NCI-H2107 treated with DMSO at 0.1 percent for 48 hours (cell line): ENCODE data around the gene SEMA4C.
"Not testable (repeated sequence)": the region's sequence is repeated elsewhere in the genome, so short reads cannot be mapped to it uniquely, and the experiment has no call there.

Experiments
- DNase-seq: peaks from one replicate; lab custom pipeline; 2025; ENCODE audit not compliant: unreplicated experiment; lab: John Stamatoyannopoulos, UW

The SEMA4C gene

DNA sequence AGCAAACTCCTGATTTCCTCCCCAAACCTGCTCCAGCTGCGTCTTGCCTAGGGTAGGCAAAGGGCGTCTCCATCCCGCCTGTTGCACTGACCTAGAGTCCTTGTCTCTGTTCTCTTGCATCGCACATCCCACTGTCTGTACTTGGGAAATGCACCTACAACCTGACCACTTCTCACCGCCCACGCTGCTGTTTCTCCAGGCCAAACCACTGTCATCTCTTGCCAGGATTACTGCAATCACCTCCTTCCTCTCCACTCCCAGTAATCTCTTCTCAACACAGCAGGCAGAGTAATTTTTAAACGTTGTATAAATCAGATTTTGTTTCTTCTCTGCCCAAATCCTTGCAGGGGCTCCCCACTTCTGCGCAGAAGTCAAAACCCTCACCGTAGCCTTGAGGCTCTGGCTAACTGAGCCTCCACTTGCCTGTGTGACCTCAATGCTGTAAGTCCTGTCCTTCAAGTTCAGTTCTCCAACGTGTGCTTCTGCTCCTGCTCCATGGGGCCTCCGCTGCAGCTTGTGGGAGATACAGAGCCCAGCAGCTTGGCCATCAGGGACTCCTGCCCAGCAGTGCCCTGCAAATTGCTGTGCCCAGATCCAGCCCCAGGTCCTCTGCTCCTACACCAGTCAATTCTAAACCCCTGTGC lies 27.7 kb upstream of the SEMA4C start:
- no peak for DNase-seq

DNA sequence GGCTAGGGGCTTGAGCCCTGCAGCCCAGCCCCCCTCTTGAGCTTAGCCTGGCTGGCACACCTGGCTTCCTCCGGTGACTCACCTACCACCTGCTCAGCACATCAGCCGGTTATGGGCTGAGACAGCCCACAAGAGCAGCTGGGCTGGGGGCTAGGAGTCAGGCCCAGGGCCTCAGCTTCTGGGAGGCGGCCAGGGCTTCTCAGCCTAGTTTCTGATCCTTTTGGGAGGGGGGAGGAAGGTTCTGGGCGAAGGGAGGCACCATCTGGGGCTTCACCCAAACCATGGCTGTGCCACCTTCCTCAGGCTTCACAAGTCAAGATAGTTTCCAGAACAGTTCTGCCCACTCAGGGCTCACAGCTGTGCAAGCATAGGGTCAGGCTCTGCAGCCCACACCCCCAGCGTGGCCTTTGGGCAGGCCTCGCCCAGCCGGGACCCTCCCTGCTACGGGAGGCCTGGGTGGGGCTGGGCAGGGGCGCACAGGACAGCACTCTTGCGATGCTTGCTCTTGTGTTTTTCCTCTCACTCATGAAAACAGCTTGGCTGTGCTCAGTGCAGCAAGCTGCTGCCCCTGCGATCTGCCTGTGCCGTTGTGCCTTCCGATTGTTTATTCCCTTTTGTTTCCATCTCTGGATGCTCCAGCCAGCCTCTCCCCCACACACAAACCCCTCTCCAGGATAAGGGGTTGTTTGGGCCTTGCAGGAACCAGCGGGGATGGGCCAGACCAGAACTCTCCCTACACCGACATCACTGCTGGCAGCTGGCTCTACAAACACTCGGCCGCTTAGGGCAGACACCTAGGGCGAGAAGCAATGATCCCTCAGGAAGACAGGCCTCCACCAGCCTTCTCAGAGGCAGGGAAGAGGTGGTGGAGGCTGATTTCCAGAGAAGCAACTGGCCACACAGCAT lies 26.1 kb upstream of the SEMA4C start:
- DNase-seq = peak; percentile 73

DNA sequence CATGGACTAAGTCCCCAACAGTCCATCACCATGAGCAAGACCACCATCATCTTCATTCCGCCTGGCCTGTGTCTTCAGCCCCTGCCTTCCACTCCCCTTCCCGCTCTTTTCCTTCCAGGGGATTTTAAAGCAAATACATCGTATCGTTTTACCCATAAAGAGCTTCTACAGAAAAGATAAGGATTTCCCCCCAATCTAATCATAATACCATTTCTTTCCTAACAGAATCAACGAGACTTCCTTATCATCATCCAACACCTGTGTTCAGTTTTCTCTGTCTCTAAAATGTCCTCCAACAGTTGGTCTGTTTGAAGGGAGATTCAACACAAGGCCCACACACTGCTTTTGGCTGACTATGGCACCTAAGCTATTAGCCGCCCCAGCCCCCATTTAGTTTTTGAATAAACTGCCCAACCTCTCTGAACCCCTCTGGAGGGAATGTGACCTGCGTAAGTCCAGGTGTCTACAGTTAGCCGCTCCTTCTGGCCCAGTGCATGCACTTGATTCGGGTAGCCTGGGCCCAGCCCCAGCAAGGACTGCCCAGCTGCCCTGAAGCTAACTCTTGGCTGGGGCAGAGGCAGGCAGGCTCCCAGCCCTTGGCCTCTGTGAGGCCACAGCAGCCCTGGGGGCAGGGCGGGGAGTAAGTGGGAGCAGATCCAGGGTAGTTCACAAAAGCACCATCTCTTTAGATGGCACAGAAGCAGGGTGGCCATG lies 25.3 kb upstream of the SEMA4C start:
- DNase-seq = no peak

DNA sequence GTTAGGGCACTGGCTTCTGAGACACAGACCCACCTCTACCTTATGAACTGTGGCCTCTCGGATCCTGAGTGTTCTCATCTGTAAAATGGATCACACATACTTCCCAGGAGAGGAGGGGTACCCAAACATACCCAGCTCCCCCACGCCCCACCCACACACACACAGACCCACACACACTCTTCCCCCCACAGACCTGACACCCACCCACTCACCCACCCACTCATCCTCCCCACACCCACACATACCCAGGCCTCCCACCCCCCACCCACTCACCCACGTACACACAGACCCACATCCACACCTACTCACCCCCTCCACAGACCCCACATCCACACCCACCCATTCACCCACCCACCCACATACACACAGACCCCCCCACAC lies 24.3 kb upstream of the SEMA4C start:
- DNase-seq = no peak

DNA sequence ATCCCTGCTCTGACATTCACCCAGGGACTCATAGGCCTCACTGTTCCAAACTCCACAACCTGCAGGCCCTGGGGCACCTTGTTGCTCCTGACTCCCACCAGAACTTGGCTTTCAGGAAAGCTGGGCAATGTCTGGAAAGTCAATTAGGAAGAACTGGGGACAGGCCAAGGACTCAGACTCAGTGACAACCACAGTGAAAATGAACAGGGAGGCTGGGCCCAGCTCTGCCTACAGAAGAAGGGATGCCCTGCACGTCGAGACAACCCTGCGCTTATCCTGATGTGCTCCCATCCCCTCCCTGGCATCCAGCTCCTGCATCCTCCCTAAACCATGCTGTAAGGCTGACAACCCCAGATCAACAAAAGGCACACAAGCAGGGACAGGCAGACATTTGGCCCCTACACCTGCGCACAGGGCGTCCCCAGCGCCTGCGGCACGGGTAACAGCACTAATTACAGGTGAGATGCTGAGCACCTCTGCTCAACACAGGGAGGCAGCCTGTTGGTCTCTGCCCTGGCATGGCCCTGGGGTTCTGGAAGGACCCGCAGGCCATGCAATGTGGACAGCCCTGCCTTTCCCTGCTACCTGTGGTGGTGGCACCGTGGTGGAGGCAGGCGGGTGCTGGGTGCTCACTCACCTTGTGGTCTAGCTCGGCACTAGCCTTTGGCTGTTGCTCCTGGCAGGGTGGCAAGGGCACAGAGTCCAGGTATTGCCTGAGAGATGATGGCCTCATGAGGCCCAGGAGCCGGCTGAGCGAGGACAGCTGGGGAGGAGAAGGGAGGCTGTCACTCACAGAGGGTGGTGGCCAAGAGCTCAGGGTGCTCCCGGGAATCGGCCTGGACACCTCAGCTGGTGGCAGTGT lies 23.6 kb upstream of the SEMA4C start:
- no peak for DNase-seq

DNA sequence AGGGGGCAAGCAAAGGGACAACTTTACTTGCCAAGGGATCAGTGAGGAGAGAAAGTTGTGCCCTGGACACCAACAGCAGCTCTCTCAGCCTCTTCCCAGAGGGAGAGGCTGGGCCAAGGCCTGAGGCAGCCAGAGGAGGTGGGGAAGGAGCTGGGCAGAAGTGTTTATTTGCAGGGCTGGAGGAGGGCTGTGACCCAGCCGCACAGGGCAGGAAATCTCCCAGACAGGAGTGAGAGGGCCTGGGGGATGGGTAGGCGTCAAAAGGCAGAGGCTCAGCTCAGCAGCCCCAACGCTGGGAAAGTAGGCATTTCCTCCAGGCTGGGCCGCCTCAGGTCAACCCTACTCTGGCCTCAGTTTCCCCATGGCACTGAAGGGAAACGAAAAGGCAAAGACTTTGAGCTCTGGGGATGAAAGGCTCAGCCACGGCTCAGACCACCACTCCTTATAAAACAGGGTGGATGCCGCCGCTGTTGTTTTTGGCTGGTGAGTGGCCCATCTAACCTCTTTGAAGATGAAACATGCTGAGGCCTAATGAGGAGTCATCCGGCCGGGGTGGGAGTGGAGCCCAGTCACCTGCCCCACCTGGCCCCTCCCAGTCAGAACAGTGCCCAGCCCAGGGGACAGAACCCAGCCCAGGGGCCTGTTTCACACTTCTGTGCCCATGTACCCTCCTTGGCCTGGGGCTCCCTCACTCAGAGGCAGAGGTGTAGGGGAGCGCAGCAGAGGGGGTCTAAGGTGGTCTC lies 21.9 kb upstream of the SEMA4C start:
- no peak for DNase-seq

DNA sequence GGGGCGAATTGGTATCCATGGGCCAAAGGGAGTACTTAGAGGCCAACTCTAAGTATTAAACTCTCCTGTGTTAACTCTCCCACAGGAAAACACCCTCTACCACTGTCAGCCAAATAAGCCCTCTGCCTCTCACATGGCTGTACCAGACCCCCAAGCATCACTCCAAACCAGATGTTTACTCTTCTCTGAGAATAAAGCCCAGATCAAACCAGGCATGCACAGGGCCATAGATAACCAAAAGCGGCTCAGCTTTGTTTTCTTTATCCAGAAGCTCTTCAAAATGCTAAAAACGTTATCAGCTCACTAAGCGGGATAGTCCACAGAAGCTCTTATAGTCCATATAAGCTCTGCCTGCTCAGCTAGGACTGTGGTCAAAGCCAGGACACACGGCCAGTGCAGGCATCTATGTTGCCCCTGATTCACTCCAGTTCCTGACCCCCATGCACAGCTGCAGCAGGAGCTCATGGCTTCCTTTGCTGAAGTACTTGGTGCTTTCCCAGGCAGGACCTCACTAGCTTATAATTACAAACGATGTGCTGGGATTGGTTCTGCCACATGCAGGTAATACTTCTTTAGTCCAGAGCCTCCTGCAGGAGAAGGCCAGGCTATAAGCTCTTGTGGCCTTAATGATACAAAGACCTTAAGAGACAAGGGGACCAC lies 21.0 kb upstream of the SEMA4C start:
- DNase-seq = no peak

DNA sequence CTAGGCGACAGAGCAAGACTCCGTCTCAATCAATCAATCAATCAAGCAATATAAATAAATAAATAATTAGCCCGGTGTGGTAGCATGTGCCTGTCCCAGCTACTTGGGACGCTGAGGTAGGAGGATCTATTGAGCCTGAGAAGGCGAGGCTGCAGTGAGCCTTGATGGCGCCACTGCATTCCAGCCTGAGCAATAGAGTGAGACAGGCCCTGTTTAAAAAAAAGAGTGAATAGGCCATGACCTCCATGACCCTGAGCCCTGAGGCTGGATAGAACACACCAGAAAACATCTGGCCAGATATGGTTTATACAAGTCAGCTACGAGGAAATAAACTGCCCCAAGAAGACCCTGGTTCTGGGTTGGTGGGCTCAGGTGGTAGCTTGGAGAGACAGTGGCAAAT lies 20.4 kb upstream of the SEMA4C start:
- DNase-seq = no peak

DNA sequence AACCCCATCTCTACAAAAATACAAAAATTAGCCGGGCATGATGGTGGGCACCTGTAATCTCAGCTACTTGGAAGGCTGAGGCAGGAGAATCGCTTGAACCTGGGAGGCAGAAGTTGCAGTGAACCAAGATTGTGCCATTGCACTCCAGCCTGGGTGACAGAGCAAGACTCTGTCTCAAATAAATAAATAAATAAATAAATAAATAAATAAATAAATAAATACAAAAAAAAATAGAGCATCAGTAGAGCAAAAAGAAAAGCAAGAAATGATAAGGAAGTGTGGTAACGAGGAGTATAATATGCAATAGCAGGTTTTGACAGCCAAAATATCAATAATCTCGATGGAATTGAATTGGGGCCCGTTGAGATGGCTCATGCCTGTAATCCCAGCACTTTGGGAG lies 19.6 kb upstream of the SEMA4C start:
- not testable (repeated sequence) for DNase-seq

DNA sequence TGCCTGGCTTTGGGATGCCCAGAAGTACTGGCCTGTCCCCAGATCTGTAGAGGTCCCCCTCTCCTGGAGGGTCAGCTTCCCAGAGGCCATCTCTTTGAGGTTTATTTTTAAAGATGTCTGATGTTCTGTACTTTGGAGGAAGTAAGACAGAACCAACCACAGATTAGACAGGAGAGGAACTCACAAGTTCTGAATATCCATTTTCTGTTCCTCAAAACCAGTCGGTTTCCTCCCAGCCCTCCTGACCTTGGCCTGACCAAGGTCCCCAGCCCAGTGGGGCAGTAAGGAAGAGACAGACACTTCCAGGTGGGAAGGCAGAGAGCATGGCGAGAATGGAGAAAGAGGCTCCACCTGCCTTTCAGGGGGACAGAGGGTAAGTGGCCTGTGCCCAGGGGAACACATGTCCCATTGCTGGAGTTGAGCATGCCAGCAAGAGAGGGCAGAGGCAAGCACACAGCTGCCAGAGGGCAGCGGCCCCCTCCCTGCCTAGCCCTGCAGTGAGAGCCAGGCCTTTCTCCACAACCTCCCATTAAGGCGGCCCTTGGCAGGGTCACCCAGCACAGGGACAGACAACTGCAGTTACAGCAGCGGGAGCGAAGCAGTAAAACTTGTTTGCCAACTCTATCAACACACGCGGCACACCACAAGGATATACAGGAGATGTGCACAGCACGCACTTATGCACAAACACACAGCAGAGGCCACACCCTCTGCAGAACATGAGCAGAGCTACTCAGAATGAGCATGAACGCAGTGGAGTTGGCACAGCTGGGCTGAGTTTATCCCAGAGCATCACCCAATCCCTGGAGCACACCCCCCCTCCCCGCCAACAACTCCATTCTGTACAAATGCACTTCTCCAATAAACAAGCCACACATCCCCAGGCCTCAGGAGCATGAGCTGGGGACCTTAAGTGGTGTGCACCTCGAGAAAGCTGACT lies 18.5 kb upstream of the SEMA4C start:
- DNase-seq = peak; percentile 30

DNA sequence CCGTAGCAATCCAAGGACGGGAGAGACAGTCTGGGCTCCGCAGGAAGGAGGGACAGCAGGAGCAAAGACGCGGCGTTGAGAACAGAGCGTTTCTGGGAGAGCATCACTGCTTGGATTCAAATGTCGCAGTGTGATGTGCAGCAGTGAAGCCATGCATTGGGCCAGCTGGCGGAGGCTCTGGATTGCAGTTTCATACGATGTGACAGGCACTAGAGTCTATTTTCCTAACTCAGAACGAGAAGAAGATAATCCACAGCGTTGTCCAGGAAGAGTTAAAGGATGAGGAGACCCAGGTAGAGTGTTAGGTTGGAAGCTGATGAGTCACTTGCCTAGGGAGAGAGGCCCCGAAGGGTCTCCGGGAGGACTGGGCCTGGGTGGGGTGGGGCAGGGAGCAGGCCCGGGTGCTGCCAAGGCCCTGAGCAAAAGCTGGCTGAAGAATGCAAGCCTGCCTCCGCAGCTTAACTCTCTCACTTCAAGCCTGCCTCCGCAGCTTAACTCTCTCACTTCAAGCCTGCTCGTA lies 17.7 kb upstream of the SEMA4C start:
- DNase-seq = no peak

DNA sequence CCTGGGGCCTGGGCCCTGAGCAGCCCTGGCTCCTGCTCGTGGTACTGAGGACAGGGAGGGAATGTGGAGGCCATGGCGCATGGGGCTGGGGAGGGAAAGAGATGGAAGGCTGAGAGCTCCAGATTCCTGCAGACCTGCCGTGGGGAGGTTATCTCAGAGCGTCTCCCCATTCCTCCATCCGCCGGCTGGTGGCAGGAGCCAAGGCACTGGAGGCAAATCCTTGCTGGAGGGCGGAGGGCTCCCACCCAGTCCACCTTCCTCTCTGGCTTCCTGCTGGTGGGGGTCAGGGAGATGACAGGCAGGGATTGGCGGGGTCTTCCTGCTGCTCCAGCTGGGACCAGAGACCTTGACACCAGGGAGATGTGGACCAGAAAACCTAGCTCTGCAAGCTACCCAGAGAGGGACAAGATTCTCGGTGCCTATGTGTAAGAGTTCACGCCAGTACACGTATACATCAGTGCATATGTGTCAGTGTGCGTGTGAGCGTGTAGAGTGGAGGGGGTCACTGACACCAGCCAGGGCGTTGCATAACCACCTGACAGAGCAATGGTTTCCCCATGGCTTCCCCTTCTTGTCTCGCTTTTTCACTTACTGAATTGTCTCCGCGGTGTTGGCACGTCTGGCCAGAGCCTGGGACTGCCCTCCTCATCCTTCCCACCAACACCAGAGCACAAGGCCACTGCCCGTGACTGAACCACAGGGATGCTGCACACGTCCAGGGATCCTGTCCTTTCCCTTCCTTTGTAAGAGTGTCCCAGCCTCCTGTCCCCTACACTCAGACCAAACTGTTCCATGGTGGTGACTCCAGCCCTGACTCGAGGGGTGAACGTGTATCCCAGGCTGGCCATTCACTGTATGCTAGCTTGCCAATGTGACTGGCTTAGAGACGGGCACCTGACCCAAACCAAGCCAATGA lies 15.8 kb upstream of the SEMA4C start:
- DNase-seq = no peak

DNA sequence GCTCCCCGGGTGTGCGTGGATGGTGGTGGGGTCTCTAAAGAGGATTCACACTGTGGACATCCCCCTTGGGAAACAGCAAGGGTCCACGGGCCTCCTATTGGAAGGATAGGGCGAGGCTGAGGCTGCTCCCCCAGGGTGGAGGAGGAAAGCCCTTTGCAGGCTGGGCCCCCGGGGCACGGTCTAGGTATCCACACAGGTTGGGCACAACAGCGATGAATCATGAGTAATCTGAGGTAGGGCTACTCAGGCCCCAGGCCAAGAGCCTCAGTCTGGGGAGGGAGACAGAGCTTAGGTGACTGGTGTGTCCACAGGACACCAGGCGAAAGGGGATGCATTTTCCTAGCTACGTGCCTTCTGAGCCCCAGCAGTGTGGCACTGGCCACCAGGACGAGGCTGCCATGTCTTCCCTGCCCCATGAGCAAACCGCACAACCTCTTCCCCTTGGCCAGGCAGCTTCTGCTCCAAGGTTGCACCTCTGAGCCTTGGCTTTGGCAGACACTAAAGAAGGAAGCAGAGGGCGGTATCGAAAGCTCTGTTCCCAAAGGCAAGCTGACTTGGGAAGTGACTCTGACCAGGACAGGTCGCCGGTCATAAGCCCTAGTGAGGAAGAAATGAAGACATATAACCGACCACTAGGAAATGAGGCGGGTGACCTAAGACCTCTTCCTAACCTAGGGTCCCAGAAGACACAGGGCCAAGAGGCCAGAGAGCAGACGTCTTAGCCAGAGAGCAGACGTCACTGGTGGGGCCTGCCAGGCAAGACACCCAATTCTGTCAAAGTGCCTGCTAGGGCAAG lies 14.6 kb upstream of the SEMA4C start:
- DNase-seq = no peak

DNA sequence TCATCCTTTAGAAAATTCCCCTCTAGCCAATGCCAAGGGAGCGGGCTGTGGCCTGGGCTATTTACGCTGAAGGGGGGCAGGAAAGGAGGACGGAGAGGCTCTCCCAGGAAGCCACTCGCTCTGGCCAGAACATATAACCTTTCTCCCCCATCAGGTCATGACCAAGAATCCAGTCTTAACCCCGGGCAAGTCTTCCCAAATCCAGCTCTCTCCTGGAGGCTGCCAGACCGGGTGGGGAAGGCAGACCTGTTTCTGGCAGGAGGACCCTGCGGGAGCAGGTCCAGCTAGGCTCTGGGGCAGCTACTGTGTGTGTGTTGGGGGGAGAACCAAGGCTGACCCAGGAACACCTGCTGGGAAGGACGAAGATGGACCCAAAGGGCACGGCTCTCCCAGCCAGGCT lies 13.4 kb upstream of the SEMA4C start:
- DNase-seq = no peak

DNA sequence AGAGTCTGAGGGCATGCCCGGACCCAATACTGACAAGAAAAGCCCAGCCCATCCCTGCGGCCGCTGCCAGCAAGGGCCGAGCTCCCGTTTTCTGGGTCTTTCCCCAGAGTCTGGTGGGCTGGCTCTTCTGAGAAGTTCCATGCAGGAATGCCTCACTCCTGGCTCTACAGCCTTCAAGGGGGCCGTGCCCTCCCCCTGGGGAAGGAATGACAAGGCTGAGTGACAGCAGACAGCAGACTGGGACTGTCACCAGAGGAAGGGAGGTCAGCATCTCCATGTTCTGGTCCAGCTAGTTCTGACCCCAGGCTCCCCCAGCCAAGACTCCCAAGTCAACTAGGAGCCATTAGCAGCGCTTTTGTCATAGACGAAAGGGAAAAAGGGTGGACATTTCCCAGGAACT lies 13.0 kb upstream of the SEMA4C start:
- DNase-seq = no peak

DNA sequence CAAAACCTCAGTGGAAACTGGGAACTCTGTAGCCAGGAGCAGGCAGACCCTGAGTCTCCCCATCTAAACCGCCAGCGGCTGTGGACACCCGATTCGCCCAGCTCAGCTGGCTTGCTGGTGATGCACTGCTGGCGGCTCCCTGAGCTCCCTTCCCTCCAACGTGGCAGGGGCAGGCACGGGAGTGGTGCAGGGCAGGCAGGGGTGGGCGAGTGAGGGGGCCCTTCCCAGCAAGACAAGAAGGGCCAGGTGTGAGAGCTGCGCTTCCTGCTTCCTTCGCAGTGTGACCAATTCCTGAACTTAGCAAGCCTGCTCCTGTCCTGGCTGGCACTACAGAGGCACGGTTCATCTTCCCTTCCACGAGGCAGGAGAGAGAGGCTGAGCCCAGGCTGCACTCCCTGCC lies 12.3 kb upstream of the SEMA4C start:
- DNase-seq = no peak
